Heart left ventricle (tissue), 16 donors: Measurements from ENCODE around the gene GRM7. TPM values are rescaled to one million over a fixed set of nuclear protein-coding genes. Genes with fewer than 3 reads are reported as not detected.

Experiments
- ATAC-seq, 4 donors: fragments of 200-7000 bp; cut with Tn5 transposase; one replicate each; pipeline ENCODE4 v1.9.1; 2020 to 2022; ENCODE audit warnings: moderate library complexity in 4 of 4, mild to moderate bottlenecking in 3 of 4, moderate number of reproducible peaks in 1 of 4
- DNase-seq, 5 donors: peaks; one replicate each; pipeline ENCODE4 v3.0.0-alpha.2; 2020
- H3K27ac ChIP-seq, 12 donors: fragments of 200-600 bp; sonication (generic) in 4 of 12; one replicate each; pipeline versions ENCODE4 v1.5.0 to v1.8.0; 2016 to 2022; ENCODE audit warnings: mild to moderate bottlenecking in 2 of 12
- H3K27me3 ChIP-seq, 9 donors: fragments of 200-600 bp; sonication (generic) in 2 of 9; one replicate each; pipeline versions ENCODE4 v1.5.1 to v1.8.0; 2016 to 2022; ENCODE audit warnings: mild to moderate bottlenecking in 3 of 9
- H3K36me3 ChIP-seq, 9 donors: fragments of 200-600 bp; sonication (generic) in 2 of 9; one replicate each; pipeline versions ENCODE4 v1.5.0 to v1.8.0; 2018 to 2022; ENCODE audit warnings: mild to moderate bottlenecking in 2 of 9
- H3K4me1 ChIP-seq, 12 donors: fragments of 200-600 bp; sonication (generic) in 4 of 12; one replicate each; pipeline versions ENCODE4 v1.5.0 to v1.8.0; 2016 to 2022; ENCODE audit warnings: mild to moderate bottlenecking in 3 of 12
- H3K4me3 ChIP-seq, 12 donors: fragments of 200-600 bp; sonication (generic) in 4 of 12; one replicate each; pipeline versions ENCODE4 v1.5.0 to v1.8.0; 2017 to 2022; ENCODE audit warnings: mild to moderate bottlenecking in 9 of 12, moderate library complexity in 4 of 12
- H3K9me3 ChIP-seq, 12 donors: fragments of 200-600 bp; sonication (generic) in 4 of 12; one replicate each; pipeline versions ENCODE4 v1.5.0 to v1.8.0; 2016 to 2022; ENCODE audit warnings: mild to moderate bottlenecking in 1 of 12
- POLR2A ChIP-seq, 2 donors: fragments of 450-650 bp; IDR thresholded peaks; one replicate each; pipeline ENCODE4 v1.6.1; 2017; ENCODE audit warnings: antibody characterized with exemption in 2 of 2, mild to moderate bottlenecking in 2 of 2, moderate library complexity in 2 of 2
- WGBS, 4 donors: extraction: QIAGEN DNeasy Blood & Tissue Kit in 2 of 4; methylation state at CpG; one replicate each; pipeline versions ENCODE4 v1.1.5 to v1.1.7; 2013 to 2018; 5-methylcytosine and 5-hydroxymethylcytosine counted together
- intact Hi-C, 10 donors: fragments of 100-400 bp; cut with DNase I; formaldehyde crosslinking; loops; one replicate each; pipeline versions ENCODE4 v1.11.1 to v1.14.2; 2022
- polyA plus RNA-seq, 2 donors: library from polyadenylated mRNA; stranded (reverse); fragments of 200-250 nt; gene quantifications; one replicate each; pipeline ENCODE4 v1.2.3, GENCODE V29; 2013
- total RNA-seq, 9 donors: library from RNA; depleted of rRNA in 2 of 9; stranded (reverse); fragments of >200 nt in 2 of 9; fragmentation: NEBNext Ultra II Directional in 3 of 9; extraction: Animal tissue kit (Norgen Biotek cat#: 25700) in 3 of 9; gene quantifications; one replicate each; pipeline versions ENCODE4 v1.1.0 to v1.2.4, GENCODE V29; 2016 to 2023
- TF ChIP-seq, protein P1 (sequence below), 12 donors: fragments of 200-600 bp; sonication (generic) in 4 of 12; IDR thresholded peaks; one replicate each; pipeline versions ENCODE4 v1.5.0 to v1.8.0; 2018 to 2022; ENCODE audit warnings: antibody characterized with exemption in 12 of 12, mild to moderate bottlenecking in 5 of 12
- donor health status: ischemic (EF 13 %, LVEDD 7.1; RV severe dilation, severe dysfunction).
- donor health status: healthy with polysubstance abuse.
- donor health status: DM: no; HTN: yes; CAD: no.
- donor health status: DM: no; HTN: no; CAD: no.
- donor health status: ischemic (EF 25% LVEDD 6.9; RV normal size, moderate dysfunction).
- donor health status: ischemic (EF 25% LVEDD 5.7; RV mildly dilated, moderate dysfunction).
- donor health status: healthy.
- donor health status: DM: yes; HTN: yes; CAD: no.
- donor health status: ischemic (EF 35%, LVEDD 5.7; RV mildly dilated, moderate dysfunction).
- donor health status: nonischemic (EF 11% LVEDD 7.7; RV severe dilation, severe dysfunction).
- donor health status: DM: yes; HTN: yes; CAD: no.
- donor health status: PGD.
- donor health status: ischemic (EF 29% LVEDD 5.4; RV normal size, mild dysfunction).
- donor health status: nonischemic (EF 23%, LVEDD 6.1; RV moderate dilation, normal function).

Gene GRM7
- total and polyA plus RNA-seq, 11 donors: not detected

DNA sequence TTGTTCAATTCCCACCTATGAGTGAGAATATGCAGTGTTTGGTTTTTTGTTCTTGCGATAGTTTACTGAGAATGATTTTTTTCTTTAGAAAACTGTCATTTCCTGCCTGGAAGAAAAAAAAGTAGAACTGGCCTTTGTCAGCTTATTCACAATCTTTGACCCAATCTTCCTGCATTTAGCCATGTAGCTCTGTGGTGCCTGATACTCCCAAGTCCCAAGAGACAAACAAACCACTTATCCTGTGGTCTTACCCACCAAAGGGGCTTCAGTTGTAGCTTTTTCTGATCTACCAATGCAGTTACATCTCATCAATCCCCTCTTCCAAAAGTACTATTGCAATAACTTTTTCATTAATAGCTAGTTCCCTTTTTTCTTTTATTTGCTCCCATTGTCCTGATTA, 444.6 kb downstream of the GRM7 start:
- WGBS, 4 donors: 40 to 75% (median 45%) methylated on average over 1 of the region's 1 CpG
- Histone ChIP-seq H3K4me1 (peaks cover 0 to 25% (median 8%) of the 10 kb centered on the region in 12 donors), H3K27ac (no peak overlapping the region), H3K27me3 (no peaks in the 10 kb centered on the region), H3K4me3 (no peak overlapping the region), H3K9me3 (peaks cover 0 to 19% (median 2%) of the 10 kb centered on the region in 12 donors), H3K36me3 (no peaks in the 10 kb centered on the region)
- ATAC-seq (no peak), DNase-seq (no peak)
- intact Hi-C loops: loop anchor here in 1 of 10 donors (10.0 kb wide), 1 partner anchor 139 kb away; no protein-coding TSS in a partner anchor
- TF ChIP-seq, protein P1, sequence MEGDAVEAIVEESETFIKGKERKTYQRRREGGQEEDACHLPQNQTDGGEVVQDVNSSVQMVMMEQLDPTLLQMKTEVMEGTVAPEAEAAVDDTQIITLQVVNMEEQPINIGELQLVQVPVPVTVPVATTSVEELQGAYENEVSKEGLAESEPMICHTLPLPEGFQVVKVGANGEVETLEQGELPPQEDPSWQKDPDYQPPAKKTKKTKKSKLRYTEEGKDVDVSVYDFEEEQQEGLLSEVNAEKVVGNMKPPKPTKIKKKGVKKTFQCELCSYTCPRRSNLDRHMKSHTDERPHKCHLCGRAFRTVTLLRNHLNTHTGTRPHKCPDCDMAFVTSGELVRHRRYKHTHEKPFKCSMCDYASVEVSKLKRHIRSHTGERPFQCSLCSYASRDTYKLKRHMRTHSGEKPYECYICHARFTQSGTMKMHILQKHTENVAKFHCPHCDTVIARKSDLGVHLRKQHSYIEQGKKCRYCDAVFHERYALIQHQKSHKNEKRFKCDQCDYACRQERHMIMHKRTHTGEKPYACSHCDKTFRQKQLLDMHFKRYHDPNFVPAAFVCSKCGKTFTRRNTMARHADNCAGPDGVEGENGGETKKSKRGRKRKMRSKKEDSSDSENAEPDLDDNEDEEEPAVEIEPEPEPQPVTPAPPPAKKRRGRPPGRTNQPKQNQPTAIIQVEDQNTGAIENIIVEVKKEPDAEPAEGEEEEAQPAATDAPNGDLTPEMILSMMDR (IDR thresholded peaks at IDR 0.05): no peak
- no peak for TF ChIP-seq POLR2A (IDR thresholded peaks at IDR 0.05)

DNA sequence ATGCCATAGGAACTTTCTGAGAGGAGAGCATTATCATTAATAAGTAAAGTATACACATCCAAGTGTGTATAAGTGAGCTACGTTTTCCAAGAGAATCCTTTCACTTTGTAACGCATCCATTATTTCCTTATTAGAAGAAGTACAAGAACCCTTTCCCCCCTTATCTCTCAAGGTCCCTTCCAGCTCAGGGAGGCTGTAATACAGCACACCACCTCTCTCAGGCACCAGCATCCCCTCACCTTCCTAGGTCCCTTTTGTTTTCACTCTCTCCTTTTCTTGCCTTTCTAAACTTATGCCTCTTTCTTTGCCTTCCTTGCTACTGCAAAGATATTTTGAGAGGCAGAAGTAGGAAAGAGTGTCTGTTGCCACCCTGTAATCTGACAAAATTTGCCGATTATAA, 446.0 kb downstream of the GRM7 start:
- peaks cover 0 to 19% (median 2%) of the 10 kb centered on the region in 12 donors for H3K9me3 ChIP-seq
- peaks cover 0 to 25% (median 8%) of the 10 kb centered on the region in 12 donors for H3K4me1 ChIP-seq
- 68 to 82% (median 70%) methylated on average over 3 of the region's 3 CpGs for WGBS, 4 donors
- H3K27me3 ChIP-seq: no peaks in the 10 kb centered on the region
- H3K27ac ChIP-seq: no peak overlapping the region
- no peak for ATAC-seq
- H3K36me3 ChIP-seq: no peaks in the 10 kb centered on the region
- DNase-seq: no peak
- TF ChIP-seq, protein P1 (IDR thresholded peaks at IDR 0.05): no peak
- no peak for TF ChIP-seq POLR2A (IDR thresholded peaks at IDR 0.05)
- no peak overlapping the region for H3K4me3 ChIP-seq
- intact Hi-C loops: loop anchor here in 1 of 10 donors (10.0 kb wide), 1 partner anchor 138 kb away; no protein-coding TSS in a partner anchor

DNA sequence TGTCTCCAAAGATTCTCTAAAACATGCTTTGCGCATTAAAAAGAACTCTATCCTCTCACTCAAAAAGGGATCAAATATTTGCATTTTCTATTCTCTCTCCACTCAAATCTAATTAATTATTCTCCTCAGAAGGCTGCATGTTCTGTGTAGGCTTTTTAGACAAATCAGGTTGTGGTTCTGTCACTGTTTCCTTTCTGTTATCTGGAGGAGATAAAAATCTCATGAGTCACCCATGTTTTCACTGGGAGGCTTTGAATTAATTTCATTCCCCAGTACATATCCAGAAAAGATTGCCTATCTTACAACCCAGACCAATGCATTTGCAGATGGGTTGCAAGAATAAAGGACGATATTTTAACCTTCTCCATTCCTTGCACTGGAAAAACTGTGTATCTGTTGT, 446.5 kb downstream of the GRM7 start:
- no peak for DNase-seq
- no peak for TF ChIP-seq POLR2A (IDR thresholded peaks at IDR 0.05)
- TF ChIP-seq, protein P1 (IDR thresholded peaks at IDR 0.05): no peak
- Histone ChIP-seq H3K36me3 (no peaks in the 10 kb centered on the region), H3K27ac (no peak overlapping the region), H3K4me1 (peaks cover 0 to 25% (median 8%) of the 10 kb centered on the region in 12 donors), H3K27me3 (no peaks in the 10 kb centered on the region), H3K9me3 (peaks cover 0 to 19% (median 2%) of the 10 kb centered on the region in 12 donors), H3K4me3 (no peak overlapping the region)
- WGBS, 4 donors: 65 to 84% (median 74%) methylated on average over 2 of the region's 2 CpGs
- intact Hi-C loops: loop anchor here in 1 of 10 donors (10.0 kb wide), 1 partner anchor 137 kb away; no protein-coding TSS in a partner anchor
- ATAC-seq: peak in 3 of 4 donors; percentile 29 to 47 (median 42)

DNA sequence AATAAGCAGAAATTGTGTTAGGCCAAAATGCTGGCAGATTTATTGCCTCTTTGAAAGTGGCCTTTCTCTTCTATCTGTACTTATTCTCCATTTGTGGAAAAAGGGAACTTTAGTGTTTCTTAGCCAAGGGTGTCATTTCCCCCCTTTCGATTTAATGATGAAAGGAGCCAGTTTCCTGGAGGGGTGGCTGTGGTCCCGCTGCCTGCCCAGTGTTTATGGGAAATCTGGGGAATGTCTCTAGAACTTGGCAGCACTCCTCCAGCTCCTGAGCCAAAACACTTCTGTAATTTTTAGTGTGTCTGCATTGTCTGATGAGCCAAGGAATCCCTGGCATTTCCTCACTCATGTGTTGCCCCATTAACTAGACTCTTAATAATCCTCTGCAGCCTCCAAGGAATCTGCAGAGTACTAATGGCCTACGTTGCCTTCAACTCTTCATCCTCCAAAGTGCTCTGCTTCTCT, 448.8 kb downstream of the GRM7 start:
- H3K9me3 ChIP-seq: peaks cover 0 to 8% (median 0%) of the 10 kb centered on the region in 12 donors
- peak overlapping the region in 5 of 12 donors; percentile 10 to 39 (median 32) for H3K27ac ChIP-seq
- TF ChIP-seq, protein P1 (IDR thresholded peaks at IDR 0.05): no peak
- no peak for TF ChIP-seq POLR2A (IDR thresholded peaks at IDR 0.05)
- no peaks in the 10 kb centered on the region for H3K27me3 ChIP-seq
- intact Hi-C loops: loop anchor here in 1 of 10 donors (10.0 kb wide), 1 partner anchor 135 kb away; no protein-coding TSS in a partner anchor
- peak; percentile 40 to 60 (median 54) for DNase-seq
- H3K4me1 ChIP-seq: peaks cover 0 to 25% (median 8%) of the 10 kb centered on the region in 12 donors
- no peaks in the 10 kb centered on the region for H3K36me3 ChIP-seq
- ATAC-seq: peak in 3 of 4 donors; percentile 83 to 91 (median 87)
- 0 to 9% (median 5%) methylated on average over 3 of the region's 3 CpGs for WGBS, 4 donors
- H3K4me3 ChIP-seq: no peak overlapping the region
